Stimulated activated CD4-positive, alpha-beta T cell treated with anti-CD3 and anti-CD28 coated beads, Interleukin-1b, Interleukin-23, amount 100 ng/mL, for 24 hours (primary cell): ENCODE measurements around the gene CARMIL3.
"Not testable (repeated sequence)": the region's sequence is repeated elsewhere in the genome, so short reads cannot be mapped to it uniquely, and the experiment has no call there.

Experiments
- DNase-seq, 4 experiments: peaks; one replicate each; pipeline ENCODE4 v3.0.0-alpha.2; 2020; ENCODE audit warnings: low read depth in 4 of 4, low spot score in 1 of 4

Gene CARMIL3

GRCh38 chr14:24051789-24052655 lies at the start of gene CARMIL3:
CARMIL3 (plus strand) TSS chr14:24052009; CDS start chr14:24052154, 145 bp downstream.
- DNase-seq: peak in 2 of 4 experiments; percentile 37 to 47

GRCh38 chr14:24006471-24006816 lies 45.4 kb upstream of the CARMIL3 start:
- DNase-seq: not testable (repeated sequence)

- DNase-seq: peak; percentile 21 to 70 (median 50)
These were observed 44.8 kb upstream of the CARMIL3 start for GRCh38 chr14:24006817-24007652.

- no peak for DNase-seq
These were observed 40.8 kb upstream of the CARMIL3 start for GRCh38 chr14:24011051-24011450.

GRCh38 chr14:24012726-24013273 lies 39.0 kb upstream of the CARMIL3 start:
- DNase-seq: not testable (repeated sequence)

GRCh38 chr14:24013654-24014514 lies 37.9 kb upstream of the CARMIL3 start:
- DNase-seq: peak in 3 of 4 experiments; percentile 13 to 18 (median 14)

- not testable (repeated sequence) for DNase-seq
These were observed 36.1 kb upstream of the CARMIL3 start for GRCh38 chr14:24015745-24016144.

- DNase-seq: not testable (repeated sequence)
These were observed 32.8 kb upstream of the CARMIL3 start for GRCh38 chr14:24018978-24019377.

GRCh38 chr14:24019944-24020343 lies 31.9 kb upstream of the CARMIL3 start:
- not testable (repeated sequence) for DNase-seq

- not testable (repeated sequence) for DNase-seq
These were observed 31.3 kb upstream of the CARMIL3 start for GRCh38 chr14:24020520-24020919.

- DNase-seq: not testable (repeated sequence)
These were observed 26.8 kb upstream of the CARMIL3 start for GRCh38 chr14:24024939-24025418.

GRCh38 chr14:24029687-24030086 lies 22.1 kb upstream of the CARMIL3 start:
- not testable (repeated sequence) for DNase-seq

- DNase-seq: not testable (repeated sequence)
These were observed 20.5 kb upstream of the CARMIL3 start for GRCh38 chr14:24031331-24031730.

- DNase-seq: no peak
These were observed 18.9 kb upstream of the CARMIL3 start for GRCh38 chr14:24032727-24033418.

GRCh38 chr14:24035769-24036168 lies 16.0 kb upstream of the CARMIL3 start:
- not testable (repeated sequence) for DNase-seq

- DNase-seq: peak in 2 of 4 experiments; percentile 46 to 51
These were observed 15.4 kb upstream of the CARMIL3 start for GRCh38 chr14:24036169-24036962.

- DNase-seq: not testable (repeated sequence)
These were observed 14.7 kb upstream of the CARMIL3 start for GRCh38 chr14:24036963-24037657.

GRCh38 chr14:24037658-24038037 lies 14.2 kb upstream of the CARMIL3 start:
- DNase-seq: no peak
